PC-9 (cell line): ENCODE data around the gene CALR3.

ENCODE experiments used
- EZH2 ChIP-seq: fragments of 200-600 bp; sonication (generic); IDR thresholded peaks from 2 replicates; pipeline ENCODE4 v1.8.0; 2017; ENCODE audit warnings: antibody characterized with exemption, low read depth
- TF ChIP-seq, protein P1 (sequence below): fragments of 200-600 bp; sonication (generic); conservative IDR thresholded peaks from 2 replicates; pipeline ENCODE4 v1.6.1; 2017; ENCODE audit warnings: mixed run types, antibody characterized with exemption, mild to moderate bottlenecking, moderate library complexity

DNA sequence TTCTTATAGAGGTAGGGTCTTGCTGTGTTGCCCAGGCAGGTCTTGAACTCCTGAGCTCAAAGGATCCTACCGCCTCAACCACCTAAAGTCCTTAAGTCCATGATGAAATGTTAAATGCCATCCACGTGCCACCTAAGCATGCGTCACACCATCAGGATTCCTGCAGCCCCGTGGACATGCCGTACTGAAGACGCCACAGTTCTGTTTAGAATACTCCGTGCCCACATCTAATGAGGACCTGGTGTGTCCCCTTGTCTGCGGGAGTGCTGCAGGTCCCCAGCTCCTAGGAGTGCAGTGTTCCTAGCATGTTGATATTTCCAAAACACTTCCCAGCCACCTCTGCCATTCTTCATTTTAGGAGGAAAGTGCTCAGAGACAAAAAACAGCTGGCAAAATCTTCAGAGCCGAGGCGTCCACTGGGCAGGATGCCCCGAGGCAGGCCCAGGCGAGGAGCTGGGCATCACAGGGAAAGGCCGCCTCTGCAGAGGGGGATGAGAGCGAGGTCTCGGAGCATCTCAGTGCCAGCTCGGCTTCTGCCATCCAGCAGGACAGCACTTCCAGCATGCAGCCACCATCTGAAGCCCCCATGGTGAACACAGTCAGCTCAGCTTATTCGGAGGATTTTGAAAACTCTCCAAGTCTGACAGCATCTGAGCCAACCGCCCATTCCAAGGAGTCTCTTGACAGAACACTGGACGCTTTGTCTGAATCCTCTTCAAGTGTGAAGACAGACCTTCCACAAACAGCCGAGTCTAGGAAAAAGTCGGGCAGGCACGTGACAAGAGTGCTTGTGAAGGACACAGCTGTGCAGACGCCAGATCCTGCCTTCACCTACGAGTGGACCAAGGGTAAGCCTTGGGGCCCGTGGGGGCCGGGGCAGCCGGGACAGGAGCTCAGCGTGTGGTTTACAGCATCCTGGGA lies 13.4 kb upstream of the CALR3 start:
- TF ChIP-seq, protein P1, sequence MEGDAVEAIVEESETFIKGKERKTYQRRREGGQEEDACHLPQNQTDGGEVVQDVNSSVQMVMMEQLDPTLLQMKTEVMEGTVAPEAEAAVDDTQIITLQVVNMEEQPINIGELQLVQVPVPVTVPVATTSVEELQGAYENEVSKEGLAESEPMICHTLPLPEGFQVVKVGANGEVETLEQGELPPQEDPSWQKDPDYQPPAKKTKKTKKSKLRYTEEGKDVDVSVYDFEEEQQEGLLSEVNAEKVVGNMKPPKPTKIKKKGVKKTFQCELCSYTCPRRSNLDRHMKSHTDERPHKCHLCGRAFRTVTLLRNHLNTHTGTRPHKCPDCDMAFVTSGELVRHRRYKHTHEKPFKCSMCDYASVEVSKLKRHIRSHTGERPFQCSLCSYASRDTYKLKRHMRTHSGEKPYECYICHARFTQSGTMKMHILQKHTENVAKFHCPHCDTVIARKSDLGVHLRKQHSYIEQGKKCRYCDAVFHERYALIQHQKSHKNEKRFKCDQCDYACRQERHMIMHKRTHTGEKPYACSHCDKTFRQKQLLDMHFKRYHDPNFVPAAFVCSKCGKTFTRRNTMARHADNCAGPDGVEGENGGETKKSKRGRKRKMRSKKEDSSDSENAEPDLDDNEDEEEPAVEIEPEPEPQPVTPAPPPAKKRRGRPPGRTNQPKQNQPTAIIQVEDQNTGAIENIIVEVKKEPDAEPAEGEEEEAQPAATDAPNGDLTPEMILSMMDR: no peak
- TF ChIP-seq EZH2: no peak
